Measurements from ENCODE around the gene KCNQ1. TPM values are rescaled to one million over a fixed set of nuclear protein-coding genes. Genes with fewer than 3 reads are reported as not detected.

Gene KCNQ1
- total RNA-seq, 1 donor from 2014 or later = 0.16 TPM

GRCh38 chr11:2552210-2552609 is 107.4 kb downstream of the KCNQ1 start:
- H3K27me3 Mint-ChIP-seq (ENCODE audit: unreplicated experiment) = peaks cover 38% of the 10 kb centered on the region
- H3K4me1 Mint-ChIP-seq (ENCODE audit: unreplicated experiment) = peaks cover 9% of the 10 kb centered on the region
- no peak for TF ChIP-seq CTCF (IDR thresholded peaks at IDR 0.05)
- no peak for DNase-seq (ENCODE audit: extremely low spot score, unreplicated experiment)
- H3K36me3 Mint-ChIP-seq (ENCODE audit: unreplicated experiment) = peaks cover 1% of the 10 kb centered on the region
- no peak overlapping the region for H3K27ac Mint-ChIP-seq (ENCODE audit: unreplicated experiment)
- H3K9me3 Mint-ChIP-seq (ENCODE audit: unreplicated experiment) = no peaks in the 10 kb centered on the region
- no peak overlapping the region for H3K4me3 Mint-ChIP-seq (ENCODE audit: unreplicated experiment)

- DNase-seq (ENCODE audit: extremely low spot score, unreplicated experiment) = no peak
- no peak overlapping the region for H3K27ac Mint-ChIP-seq (ENCODE audit: unreplicated experiment)
- peaks cover 9% of the 10 kb centered on the region for H3K4me1 Mint-ChIP-seq (ENCODE audit: unreplicated experiment)
- H3K4me3 Mint-ChIP-seq (ENCODE audit: unreplicated experiment) = no peak overlapping the region
- H3K27me3 Mint-ChIP-seq (ENCODE audit: unreplicated experiment) = peaks cover 31% of the 10 kb centered on the region
- no peak for TF ChIP-seq CTCF (IDR thresholded peaks at IDR 0.05)
- no peaks in the 10 kb centered on the region for H3K9me3 Mint-ChIP-seq (ENCODE audit: unreplicated experiment)
- peaks cover 1% of the 10 kb centered on the region for H3K36me3 Mint-ChIP-seq (ENCODE audit: unreplicated experiment)
Observed at GRCh38 chr11:2553198-2553597, 108.4 kb downstream of the KCNQ1 start.

GRCh38 chr11:2553886-2554285 is 109.1 kb downstream of the KCNQ1 start:
- no peak overlapping the region for H3K4me3 Mint-ChIP-seq (ENCODE audit: unreplicated experiment)
- no peak overlapping the region for H3K27ac Mint-ChIP-seq (ENCODE audit: unreplicated experiment)
- H3K27me3 Mint-ChIP-seq (ENCODE audit: unreplicated experiment) = peaks cover 31% of the 10 kb centered on the region
- H3K36me3 Mint-ChIP-seq (ENCODE audit: unreplicated experiment) = peaks cover 1% of the 10 kb centered on the region
- TF ChIP-seq CTCF (IDR thresholded peaks at IDR 0.05) = no peak
- H3K4me1 Mint-ChIP-seq (ENCODE audit: unreplicated experiment) = peaks cover 9% of the 10 kb centered on the region
- no peaks in the 10 kb centered on the region for H3K9me3 Mint-ChIP-seq (ENCODE audit: unreplicated experiment)
- DNase-seq (ENCODE audit: extremely low spot score, unreplicated experiment) = no peak

- DNase-seq (ENCODE audit: extremely low spot score, unreplicated experiment) = no peak
- Mint-ChIP-seq H3K9me3 (ENCODE audit: unreplicated experiment) (no peaks in the 10 kb centered on the region), H3K27me3 (ENCODE audit: unreplicated experiment) (peaks cover 31% of the 10 kb centered on the region), H3K27ac (ENCODE audit: unreplicated experiment) (no peak overlapping the region), H3K36me3 (ENCODE audit: unreplicated experiment) (peaks cover 1% of the 10 kb centered on the region), H3K4me3 (ENCODE audit: unreplicated experiment) (no peak overlapping the region), H3K4me1 (ENCODE audit: unreplicated experiment) (peaks cover 9% of the 10 kb centered on the region)
- no peak for TF ChIP-seq CTCF (IDR thresholded peaks at IDR 0.05)
Observed at GRCh38 chr11:2554338-2555207, 109.8 kb downstream of the KCNQ1 start.

GRCh38 chr11:2555336-2555735 is 110.5 kb downstream of the KCNQ1 start:
- Mint-ChIP-seq H3K27me3 (ENCODE audit: unreplicated experiment) (peaks cover 31% of the 10 kb centered on the region), H3K4me1 (ENCODE audit: unreplicated experiment) (peaks cover 9% of the 10 kb centered on the region), H3K4me3 (ENCODE audit: unreplicated experiment) (no peak overlapping the region), H3K27ac (ENCODE audit: unreplicated experiment) (no peak overlapping the region), H3K36me3 (ENCODE audit: unreplicated experiment) (peaks cover 1% of the 10 kb centered on the region), H3K9me3 (ENCODE audit: unreplicated experiment) (no peaks in the 10 kb centered on the region)
- DNase-seq (ENCODE audit: extremely low spot score, unreplicated experiment) = no peak
- no peak for TF ChIP-seq CTCF (IDR thresholded peaks at IDR 0.05)

All from osteocyte (in vitro differentiated cells).